Measurements from ENCODE around the gene SLC41A1. TPM values are rescaled to one million over a fixed set of nuclear protein-coding genes. Genes with fewer than 3 reads are reported as not detected.

Gene SLC41A1
- total and polyA plus RNA-seq, 9 of the 15 experiments (the other 6 are each of a cell fraction or from before 2014, with no cell fraction given): 4.1 to 29.3 (median 11.4) TPM

DNA sequence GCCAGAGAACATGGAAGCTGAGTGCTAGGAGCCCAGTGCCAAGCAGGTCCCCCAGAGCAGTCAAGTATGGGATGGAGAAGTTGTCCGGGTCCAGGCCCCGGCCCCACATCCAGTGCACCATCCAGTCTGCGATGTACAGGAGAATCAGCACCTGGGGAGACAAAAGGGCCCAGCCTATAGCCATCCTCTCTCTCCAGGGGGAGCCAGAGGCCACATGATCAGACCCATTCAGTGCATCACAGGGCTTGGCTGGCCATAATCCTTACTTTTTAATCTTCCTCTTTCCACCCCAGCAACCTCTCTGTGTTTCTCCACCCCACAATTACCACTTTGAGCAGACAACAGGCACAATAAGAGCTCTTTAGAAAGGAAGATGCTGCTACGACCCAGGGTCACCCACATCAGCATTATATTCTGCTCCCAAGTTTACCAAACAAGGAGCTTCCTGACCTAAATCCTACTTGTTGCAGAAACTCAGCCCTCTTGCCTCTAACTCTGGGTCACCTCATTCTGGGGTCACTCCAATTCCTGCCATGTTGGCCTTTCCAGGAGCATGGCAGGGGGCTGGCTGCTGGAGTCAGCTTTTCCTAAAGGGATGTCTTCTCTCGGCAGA lies 21.3 kb downstream of the SLC41A1 start (continued):
- TF ChIP-seq, protein P1, sequence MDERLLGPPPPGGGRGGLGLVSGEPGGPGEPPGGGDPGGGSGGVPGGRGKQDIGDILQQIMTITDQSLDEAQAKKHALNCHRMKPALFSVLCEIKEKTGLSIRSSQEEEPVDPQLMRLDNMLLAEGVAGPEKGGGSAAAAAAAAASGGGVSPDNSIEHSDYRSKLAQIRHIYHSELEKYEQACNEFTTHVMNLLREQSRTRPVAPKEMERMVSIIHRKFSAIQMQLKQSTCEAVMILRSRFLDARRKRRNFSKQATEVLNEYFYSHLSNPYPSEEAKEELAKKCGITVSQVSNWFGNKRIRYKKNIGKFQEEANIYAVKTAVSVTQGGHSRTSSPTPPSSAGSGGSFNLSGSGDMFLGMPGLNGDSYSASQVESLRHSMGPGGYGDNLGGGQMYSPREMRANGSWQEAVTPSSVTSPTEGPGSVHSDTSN (CRISPR knock-in tag; IDR thresholded peaks at IDR 0.05; ENCODE audit: low read depth): no peak
- TF ChIP-seq, protein P1 (tag; conservative IDR thresholded peaks at IDR 0.05; ENCODE audit: low read depth): no peak
- TF ChIP-seq, protein P2, sequence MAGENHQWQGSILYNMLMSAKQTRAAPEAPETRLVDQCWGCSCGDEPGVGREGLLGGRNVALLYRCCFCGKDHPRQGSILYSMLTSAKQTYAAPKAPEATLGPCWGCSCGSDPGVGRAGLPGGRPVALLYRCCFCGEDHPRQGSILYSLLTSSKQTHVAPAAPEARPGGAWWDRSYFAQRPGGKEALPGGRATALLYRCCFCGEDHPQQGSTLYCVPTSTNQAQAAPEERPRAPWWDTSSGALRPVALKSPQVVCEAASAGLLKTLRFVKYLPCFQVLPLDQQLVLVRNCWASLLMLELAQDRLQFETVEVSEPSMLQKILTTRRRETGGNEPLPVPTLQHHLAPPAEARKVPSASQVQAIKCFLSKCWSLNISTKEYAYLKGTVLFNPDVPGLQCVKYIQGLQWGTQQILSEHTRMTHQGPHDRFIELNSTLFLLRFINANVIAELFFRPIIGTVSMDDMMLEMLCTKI (IDR thresholded peaks at IDR 0.05; ENCODE audit: partially characterized antibody): no peak
- TF ChIP-seq ARID2 (IDR thresholded peaks at IDR 0.05) (peak; percentile 77), PPARD (CRISPR knock-in tag; IDR thresholded peaks at IDR 0.05) (no peak), ZNF253 (CRISPR knock-in tag; conservative IDR thresholded peaks at IDR 0.05) (no peak), SPI1 (IDR thresholded peaks at IDR 0.05; ENCODE audit: borderline replicate concordance, low read depth, low read length) (no peak), HMG20B (CRISPR knock-in tag; IDR thresholded peaks at IDR 0.05) (no peak), CTBP1 (IDR thresholded peaks at IDR 0.05; ENCODE audit: borderline replicate concordance) (peak; percentile 68; the same call in 1 of the 2 replicates), BCOR (IDR thresholded peaks at IDR 0.05) (no peak)
- TF ChIP-seq, protein P3, sequence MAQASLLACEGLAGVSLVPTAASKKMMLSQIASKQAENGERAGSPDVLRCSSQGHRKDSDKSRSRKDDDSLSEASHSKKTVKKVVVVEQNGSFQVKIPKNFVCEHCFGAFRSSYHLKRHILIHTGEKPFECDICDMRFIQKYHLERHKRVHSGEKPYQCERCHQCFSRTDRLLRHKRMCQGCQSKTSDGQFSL (CRISPR knock-in tag; IDR thresholded peaks at IDR 0.05): no peak
- TF ChIP-seq, protein P3 (tag; IDR thresholded peaks at IDR 0.05): no peak

All from K562 (cell line).